Measurements from ENCODE around the gene NRGN.

NRGN gene

DNA sequence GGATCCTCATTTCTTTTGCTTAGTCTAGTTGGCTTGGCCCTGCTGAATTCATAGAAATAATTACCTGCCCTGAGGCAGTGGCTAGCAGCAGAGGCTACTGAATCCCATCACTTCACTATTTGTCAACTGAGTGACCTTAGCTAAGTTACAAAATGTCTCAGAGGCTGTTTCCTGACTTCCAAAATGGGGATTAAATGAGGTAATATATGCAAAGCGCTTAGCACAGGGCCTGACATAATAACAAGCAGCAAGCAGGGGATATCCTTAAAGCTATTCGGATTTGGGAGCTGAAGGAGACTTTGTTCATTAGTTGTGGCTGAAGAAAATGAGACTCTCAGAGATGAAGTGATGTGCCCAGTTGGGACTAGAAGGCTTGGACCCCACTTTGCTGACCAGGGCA lies 2.8 kb downstream of the NRGN start:
- DNase-seq: no peak

DNA sequence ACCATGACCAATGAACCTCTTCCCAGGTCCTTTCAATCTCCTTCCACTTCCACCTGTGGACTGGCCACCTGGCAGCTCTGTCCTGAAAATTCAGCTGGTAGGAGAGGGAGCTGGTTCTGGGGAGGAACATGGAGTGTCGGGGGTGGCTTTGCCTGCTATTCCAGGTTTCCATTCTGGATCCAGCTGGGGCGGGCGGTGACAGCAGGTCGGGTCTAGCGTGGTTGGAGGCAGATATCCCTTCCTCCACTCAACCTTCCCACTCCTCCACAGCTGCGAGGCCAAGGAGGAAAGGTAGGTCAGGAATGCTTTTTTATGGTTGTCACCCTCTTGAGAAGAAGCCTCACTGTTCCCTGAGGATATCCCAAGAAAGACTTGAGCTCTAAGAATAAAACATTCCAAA lies 3.3 kb downstream of the NRGN start:
- no peak for DNase-seq

DNA sequence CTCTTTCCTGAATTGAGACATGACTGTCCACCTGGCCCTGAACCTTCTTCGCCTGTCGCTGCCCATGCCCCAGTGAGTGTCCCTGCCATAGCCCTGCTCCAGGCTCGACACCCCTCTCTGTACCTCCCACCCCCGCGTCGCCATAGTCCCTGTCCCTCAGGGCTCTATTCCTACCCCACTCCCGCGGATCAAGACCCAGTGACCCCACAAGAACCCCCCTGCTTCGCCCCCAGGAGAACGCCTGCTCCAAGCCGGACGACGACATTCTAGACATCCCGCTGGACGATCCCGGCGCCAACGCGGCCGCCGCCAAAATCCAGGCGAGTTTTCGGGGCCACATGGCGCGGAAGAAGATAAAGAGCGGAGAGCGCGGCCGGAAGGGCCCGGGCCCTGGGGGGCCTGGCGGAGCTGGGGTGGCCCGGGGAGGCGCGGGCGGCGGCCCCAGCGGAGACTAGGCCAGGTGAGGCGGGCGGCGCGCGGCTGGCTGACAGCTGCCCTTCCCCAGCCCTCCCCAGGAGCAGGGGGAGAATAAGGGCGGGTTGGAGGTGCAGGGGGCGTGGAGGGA lies 5.6 kb downstream of the NRGN start:
- no peak for DNase-seq

DNA sequence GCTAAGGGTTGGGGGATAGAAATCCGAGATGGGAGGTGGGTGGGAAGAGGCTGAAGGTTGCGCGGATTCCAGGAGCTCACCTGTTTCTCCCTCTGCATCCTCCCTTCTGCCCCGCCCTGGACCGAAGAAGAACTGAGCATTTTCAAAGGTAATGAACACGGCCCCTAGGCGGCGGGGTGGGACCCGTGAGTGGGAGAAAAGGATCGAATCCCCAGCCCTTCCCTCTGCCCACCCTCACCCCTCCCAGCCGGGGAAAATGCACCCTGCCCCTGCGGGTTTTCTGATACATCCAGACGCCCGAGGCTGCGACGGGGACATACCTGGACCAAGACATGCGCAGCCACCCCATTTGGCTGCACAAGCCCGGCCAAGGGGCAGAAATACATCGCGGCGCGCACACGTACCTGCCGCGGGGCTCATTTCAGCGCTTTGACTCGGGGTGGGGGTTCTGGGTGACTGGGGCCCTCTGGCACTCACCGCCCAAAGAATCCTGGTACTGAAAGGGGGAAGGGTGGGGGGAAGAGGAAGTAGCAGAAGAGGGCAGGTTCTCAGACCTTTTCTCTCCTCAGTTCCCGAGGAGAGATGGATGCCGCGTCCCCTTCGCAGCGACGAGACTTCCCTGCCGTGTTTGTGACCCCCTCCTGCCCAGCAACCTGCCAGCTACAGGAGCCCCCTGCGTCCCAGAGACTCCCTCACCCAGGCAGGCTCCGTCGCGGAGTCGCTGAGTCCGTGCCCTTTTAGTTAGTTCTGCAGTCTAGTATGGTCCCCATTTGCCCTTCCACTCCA lies 6.3 kb downstream of the NRGN start:
- DNase-seq: peak; percentile 43

DNA sequence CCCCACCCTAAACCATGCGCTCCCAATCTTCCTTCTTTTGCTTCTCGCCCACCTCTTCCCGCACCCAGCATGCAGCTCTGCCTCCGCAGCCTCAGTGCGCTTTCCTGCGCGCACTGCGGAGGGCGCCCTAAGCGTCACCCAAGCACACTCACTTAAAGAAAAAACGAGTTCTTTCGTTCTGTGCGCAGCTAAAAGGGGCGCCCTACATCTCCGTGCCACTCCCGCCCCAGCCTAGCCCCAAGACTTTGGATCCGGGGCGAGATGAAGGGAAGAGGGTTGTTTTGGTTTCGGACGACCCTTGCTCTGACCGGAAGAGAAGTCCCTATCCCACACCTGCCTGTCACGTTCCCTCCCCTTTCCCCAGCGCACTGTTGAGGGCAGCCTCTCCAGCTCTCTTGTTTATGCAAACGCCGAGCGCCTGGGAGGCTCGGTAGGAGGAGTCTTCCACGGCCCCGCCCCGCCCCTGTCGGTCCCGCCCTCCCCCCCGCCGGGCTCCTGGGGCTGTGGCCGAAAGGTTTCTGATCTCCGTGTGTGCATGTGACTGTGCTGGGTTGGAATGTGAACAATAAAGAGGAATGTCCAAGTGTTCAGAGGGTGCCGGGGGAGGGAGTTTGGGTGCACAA lies 7.0 kb downstream of the NRGN start:
- DNase-seq: peak; percentile 82

DNA sequence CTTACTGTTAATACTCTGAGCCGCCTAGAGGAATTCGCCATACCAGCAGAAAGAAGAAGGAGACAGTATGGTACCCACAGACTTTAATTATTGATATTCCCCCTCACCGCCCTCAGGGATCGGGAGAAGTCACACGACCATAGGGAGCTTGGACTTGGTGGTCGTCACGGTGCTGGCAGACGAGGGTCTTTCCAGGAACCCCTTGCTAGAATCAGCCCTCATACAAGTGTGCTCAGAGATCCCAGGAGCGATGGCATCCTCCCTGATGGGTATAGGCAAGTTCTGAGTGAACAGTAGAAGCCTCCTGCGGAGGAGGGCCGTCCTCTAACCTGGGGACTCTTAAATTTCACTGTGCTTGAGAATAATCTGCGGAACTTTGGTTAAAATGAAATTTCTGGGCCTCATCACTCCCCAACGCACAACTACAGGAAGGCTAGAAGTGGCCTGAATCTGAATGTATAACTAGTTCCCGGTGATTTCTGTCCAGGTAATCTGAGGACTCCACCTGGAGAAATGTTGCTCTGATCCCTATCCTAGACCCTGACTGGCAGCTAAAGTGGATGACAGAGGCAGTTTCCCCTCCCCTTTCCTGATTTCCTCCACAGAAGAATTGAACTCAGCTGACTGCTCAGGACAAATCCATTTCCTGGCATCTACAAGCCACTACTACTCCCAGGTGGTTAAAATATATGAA lies 7.8 kb downstream of the NRGN start:
- DNase-seq: no peak

DNA sequence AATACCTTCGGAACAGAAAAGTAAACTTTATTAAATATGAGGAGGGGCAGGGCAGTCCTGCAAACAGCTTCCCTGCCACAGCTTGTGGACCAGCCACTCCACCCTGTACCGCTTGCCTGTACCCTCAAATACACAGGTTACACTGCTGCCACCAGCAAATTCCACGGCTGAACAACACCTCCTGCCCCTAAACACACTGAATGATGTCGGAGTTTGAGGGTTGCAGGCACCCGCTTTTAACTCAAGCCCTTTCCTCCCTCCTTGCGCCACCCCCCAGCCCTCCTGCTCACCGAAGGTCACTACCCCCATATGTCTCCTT lies 8.3 kb downstream of the NRGN start:
- no peak for DNase-seq

DNA sequence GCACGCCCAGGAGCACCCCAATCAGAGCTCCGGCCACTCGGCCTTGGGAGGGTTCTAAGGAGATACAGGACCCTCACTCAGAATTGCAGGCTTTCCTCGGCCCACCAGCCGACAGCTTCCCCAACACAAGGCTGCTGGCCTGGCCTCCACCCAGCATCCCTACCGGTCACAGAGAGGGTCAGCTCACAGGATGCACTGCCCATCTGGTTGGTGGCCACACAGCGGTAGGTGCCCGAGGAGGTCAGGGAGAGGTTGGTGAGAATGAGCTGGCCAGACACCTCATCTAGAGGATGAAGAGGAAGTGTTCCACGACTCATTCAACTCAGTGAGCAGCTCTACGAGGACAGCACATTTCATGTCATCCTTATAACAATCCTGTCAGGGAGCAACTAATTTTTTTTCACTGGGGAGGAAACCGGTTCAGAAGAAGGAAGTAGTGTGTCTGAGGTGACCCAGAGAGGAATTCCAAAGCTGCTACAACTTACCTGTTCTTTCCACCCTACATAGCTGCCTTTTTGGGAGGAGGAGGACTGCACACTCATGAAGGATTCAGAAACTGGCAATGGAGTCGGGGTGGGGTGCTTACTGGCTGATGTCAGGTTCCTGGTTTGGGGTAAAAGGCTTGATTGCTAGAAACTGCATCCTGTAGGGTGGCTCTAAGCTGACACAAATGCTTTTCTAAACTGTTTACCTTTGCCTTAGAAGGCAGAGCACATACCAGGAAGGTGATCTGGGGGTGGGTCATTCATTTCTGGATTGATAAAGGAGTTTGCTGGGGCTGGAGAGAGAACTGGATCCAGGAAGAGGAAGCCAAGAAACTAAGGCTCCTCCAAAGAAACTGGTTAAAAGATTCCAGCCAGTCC lies 9.0 kb downstream of the NRGN start:
- no peak for DNase-seq

DNA sequence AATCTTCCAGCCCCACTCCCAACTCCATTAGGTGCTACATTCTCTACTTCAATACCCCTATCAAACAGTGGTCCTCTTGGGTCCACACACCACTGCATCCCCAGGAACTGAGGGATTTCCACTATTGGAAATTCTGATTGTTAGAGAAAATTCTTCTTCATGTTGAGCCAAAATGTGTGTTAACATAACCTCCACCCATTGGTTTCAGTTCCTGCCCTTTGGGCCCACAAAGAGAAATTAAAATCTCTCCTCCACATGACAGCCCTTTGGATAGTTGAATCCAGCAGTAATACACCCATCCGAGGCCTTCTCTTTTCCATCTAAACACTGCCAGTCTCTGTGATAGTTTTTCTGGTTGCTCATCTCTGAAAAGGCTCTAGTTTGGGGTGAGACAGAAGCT lies 10.2 kb downstream of the NRGN start:
- no peak for DNase-seq

DNA sequence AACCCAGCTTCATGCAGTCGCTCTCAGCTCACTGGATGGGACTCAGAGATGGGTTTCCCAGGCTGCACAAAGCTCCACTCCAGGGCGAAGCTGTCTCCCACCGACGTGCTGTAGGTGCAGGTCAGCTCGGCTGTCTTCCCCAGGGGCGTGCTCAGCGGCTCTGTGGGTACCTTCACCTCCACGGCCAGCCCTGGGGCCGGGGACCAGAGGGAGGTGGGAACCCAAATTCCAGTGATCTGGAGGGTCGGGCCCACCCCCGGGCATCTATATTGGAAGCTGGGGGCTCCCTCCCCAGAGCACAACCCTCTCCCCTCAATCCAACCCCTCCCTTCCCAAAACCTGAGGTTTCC lies 11.6 kb downstream of the NRGN start:
- no peak for DNase-seq

DNA sequence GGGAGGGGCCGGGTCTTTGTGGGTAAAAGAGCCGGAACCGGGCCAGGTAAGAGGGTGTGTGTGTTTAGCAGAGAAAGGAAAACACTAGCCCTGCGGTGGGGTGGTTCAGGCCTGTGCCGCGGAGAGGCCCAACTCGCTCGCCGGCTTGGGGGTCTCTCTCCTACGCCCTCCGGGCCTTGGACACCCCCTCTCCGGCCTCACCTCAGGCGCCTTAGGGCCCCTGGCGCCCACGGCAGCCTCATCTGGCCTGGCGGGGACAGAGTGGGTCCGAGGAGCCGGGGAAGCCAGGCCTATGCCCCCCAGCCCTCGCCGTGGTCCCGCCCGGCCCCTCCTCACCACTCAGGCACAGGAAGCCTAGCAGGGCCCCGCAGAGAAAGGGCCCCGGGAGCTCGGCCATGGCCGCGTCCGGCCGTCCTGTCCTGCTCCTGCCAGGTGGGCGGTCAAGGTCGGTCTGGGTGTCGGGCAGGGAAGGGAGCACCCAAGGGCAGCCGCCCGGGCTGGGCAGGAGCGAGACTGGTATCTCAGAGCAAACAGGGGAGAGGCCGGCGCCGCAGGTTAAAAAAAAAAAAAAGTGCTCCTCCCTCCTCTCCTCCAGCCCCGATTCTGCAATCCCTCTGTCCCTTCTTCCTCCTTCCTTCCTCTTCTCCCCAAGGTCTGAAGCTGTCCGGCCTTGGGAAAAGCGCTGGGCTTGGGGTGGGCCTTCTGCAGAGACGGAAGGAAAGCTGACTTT lies 12.2 kb downstream of the NRGN start, which contains the start of gene VSIG2:
VSIG2 (minus strand) TSS at position 515 of the 730 bp plus-strand sequence; CDS start at position 397, 118 bp downstream.
- no peak for DNase-seq

DNA sequence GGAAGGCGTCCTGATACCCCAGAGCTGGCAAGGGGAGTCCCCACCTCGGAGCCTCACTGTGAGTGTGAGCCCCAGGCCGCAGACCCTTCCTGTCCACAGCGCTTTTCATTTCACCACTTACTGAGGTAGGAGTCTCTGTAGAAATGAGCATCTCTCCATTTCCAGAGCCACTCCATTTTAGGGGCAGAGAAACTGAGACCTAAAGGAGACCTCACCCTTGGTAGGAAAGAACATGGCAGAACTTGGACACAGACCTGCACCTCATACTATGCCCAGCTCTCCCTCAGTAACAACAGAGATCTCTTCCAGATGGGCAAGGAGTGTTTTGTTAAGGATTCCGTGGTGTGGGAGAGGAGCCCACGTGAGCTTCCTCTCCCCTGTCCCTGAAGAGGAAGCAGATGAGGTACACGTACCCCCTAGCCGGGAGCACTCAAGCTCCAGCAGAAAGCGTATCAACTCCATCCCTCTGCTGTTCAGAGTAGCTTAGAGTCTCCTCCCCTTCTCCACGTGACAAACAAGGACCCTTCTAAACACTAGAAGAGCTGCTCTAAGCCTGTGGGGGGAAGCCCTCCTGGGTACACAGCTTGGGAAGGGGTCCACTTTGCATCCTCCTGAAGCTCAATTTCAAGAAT lies 12.8 kb downstream of the NRGN start:
- DNase-seq: no peak

DNA sequence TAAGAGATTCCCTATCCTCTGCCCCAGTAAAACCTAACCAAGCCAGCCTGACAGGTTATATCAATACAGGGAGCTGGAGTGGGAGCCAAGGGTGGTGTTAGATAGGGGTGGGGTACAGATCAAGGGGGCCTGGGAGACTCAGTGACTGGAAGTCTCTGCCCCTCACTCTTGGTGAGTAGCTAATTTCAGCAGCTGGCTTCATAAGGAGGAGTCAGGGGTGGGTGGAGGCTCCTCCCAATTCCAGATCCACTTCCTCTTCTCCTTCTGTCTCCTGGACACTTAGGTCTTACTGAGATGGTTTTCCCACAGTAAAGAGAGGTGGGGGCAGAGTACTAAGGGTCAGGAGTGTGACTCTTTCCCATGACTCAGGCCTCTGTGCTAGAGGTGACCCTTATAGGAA lies 13.5 kb downstream of the NRGN start:
- DNase-seq: no peak

DNA sequence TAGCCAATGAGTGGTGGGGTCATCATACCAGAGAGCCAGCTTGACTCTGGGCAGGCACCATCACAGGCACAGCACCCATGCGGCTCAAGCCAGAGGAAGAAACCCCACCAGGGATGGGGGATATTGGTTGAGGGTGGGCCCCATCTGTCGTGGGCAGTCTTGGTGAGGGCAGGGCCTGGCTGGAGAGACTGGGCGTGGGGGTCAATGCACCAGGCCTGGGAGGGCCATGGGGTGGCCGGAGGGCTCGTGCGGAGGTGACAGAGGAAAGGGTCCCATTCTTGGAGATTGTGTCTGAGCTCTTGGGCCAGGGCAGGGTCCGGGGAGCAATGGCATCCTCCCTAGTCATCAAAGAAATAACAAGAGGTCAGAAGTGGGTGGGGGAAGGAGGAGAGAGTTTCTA lies 13.9 kb downstream of the NRGN start:
- no peak for DNase-seq

DNA sequence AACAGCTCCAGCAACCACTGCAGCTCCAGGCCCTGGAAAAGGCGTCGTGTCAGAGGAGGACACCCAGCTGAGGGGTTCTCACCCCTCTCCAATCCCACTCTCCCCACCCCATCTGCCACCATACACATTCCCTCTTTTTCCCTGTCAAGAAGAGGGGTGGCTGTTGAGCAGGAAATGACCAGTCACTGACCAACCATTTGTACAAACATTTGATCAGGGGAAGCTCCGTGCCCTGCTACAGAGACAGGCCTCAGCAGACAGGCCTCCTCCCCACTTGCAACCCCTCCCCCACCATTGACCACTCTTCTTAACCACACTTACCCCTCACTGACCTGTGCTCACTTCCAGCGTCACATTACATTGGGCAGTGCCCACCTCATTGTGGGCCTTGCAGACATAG lies 14.6 kb downstream of the NRGN start:
- no peak for DNase-seq

DNA sequence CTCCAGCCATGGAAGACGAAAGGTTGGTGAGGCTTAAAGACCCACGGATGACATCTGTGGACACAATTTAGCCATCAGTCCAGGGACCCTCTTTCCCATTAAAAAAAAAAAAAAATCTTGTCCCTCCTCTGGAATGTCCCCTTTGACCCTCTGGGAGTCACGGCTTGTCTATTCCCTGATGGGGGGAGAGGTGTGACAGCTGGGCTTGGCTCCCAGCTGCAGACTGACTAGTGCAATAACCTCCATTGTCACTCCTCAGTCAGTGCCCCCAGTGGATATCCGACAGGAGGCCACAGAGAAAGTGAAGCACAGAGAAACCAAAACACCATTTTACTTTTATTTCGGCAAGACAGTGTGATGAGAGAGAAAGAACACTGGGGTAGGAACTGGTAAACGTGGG lies 15.0 kb downstream of the NRGN start:
- no peak for DNase-seq

DNA sequence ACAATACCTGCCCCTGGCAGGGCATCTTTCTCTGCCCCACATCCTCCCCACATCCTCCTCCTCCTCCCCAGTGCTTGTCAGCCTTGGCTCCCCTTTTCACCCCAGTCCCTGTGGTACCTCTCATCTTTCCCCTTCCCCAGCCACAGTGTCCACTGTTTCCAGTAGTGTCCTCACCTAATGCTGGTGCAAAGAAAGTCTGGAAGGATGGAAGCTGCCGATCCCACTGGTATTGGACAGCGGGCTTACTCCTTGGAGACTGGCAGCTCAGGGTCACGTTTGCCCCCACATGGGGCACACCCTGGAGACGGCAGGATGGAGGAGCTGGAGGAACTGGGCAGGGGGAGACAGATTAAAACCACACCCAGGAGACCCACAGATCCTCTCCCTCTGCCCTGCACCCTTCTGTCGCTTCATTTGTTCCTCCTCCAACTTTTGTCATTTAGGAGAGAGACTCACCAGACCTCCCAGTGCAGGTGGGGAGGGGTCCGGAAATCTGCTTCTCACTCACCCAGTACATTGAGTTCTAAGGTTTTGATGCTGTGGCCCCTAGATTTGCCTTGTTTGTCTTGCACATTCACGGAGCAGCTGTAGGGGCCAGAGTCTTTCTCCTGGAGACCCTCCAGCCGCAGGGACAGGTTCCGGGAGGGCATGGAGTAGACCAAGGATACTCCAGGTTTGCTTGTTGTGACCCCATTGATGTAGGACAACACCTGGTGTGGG lies 16.5 kb downstream of the NRGN start:
- no peak for DNase-seq

DNA sequence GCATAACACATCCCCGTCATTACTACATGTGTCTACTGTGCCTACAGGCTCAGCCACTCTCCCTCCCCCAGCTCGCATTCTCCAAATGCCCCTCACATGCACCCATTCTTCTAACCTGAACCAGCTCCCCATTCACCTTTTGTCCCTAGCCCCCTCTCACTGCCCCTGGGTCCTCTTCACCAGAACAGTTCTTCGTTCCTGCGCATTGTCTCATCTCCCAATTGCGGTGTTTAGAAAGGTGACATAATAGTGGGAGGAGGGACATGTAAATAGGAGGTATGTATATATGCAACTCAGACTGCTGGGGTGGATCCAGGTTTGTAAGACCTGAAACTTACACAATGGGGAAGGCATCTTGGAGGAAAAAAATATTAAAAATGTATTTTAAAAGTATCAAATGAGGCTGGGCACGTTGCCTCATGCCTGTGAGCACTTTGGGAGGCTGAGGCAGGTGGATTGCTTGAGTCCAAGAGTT lies 17.0 kb downstream of the NRGN start:
- no peak for DNase-seq

DNA sequence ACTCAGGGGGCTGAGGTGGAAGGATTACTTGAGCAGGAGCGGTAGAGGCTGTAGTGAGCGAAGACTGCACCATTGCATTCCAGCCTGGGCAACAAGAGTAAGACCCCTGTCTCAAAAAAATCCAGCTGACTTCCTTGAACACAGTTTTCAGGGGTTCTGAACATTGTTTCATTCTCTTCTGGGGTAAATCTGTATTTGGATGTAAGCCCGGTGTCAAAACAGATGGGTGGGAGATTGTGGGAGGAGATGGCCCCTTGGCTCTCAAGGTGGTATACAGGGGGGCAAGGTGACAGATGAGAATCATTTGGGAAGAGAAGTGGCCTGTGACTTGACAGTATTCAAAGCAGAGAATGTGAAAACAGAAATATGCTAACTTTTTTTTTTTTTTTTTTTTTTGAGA lies 17.6 kb downstream of the NRGN start:
- no peak for DNase-seq

DNA sequence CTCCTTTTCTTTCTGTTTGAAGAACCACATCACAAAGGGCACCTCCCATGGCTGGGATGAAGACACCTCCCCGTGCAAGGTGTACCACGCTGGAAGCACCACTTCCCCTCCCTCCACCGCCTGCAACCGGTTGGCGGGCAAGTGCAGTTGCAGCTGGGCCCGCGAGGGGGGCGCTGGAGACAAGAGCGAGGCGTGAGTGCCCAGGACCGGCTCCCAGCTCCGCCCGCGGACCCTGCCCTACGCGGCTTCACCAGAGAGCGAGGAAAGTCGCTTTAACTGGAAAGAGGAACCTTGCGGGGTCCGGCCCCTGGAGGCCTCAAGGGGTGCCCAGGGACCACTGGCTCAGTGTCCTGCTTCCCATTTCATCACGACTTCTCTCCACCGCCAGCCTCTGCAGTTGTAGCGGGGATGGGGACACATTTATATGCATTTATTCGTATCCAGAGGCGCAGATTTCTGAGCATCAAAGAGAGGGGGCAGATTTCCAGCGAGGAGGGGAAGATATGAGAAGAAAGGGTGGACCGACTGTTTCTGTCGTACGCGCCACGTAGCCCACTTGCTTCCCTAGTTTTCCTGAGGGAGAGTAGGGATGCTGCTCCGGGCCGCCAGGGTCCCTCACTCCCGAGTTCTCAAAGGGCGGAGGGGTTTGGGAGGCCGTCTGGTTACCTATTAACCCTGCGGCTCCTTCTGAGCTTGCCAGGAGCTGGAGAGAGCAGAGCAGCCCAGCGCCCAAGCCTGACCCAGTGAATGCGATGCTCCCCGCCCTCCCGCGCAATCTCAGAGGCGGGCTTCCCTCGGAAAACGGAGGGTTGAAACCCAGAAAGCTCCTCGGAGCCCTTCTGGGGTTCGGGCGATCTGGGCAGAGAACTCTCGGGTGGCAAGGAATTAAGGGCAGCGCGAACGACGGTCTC lies 18.9 kb downstream of the NRGN start:
- peak; percentile 75 for DNase-seq
